ENCODE data around the gene ZNF473. TPM values are rescaled to one million over a fixed set of nuclear protein-coding genes. Genes with fewer than 3 reads are reported as not detected.
"Not testable (repeated sequence)": the region's sequence is repeated elsewhere in the genome, so short reads cannot be mapped to it uniquely, and the experiment has no call there.

The ZNF473 gene
- total RNA-seq, 1 experiment from 2014 or later = 19.0 TPM

- not testable (repeated sequence) for H3K79me2 ChIP-seq (ENCODE audit: insufficient read depth, low read length); H3K9me3 Mint-ChIP-seq; H4K20me1 ChIP-seq (ENCODE audit: control insufficient read depth, insufficient read depth, insufficient read length); H4K8ac ChIP-seq (replicated peaks; ENCODE audit: insufficient read length, low read depth, low read length); H2BK5ac ChIP-seq (ENCODE audit: insufficient read length, low read length); H4K5ac ChIP-seq (ENCODE audit: insufficient read length, low read depth, low read length); H3K9me3 ChIP-seq (ENCODE audit: control insufficient read depth, low read depth, low read length); H3K27me3 ChIP-seq (ENCODE audit: insufficient read depth, low read length); H3K23me2 ChIP-seq (ENCODE audit: insufficient read length, low read depth, low read length, poor library complexity, severe bottlenecking); H3K4me3 Mint-ChIP-seq; H2BK12ac ChIP-seq (ENCODE audit: insufficient read length, low read depth, low read length); H3K14ac ChIP-seq (ENCODE audit: insufficient read depth, low read length); H2BK120ac ChIP-seq (ENCODE audit: low read depth, low read length, poor library complexity, severe bottlenecking); H3K27ac ChIP-seq (ENCODE audit: insufficient read length, low read depth, low read length); DNase-seq; H4K91ac ChIP-seq (ENCODE audit: insufficient read length, low read depth, low read length); H3K27me3 Mint-ChIP-seq (ENCODE audit: low read depth); H3T11ph ChIP-seq (ENCODE audit: low read length); H2AK5ac ChIP-seq (ENCODE audit: insufficient read length, low read length); H3K36me3 Mint-ChIP-seq (ENCODE audit: insufficient read depth in 1 of 3, low read depth in 3 of 3); H3K56ac ChIP-seq (ENCODE audit: insufficient read length, low read depth, low read length); H3K9ac ChIP-seq (ENCODE audit: extremely low read depth, insufficient read length, low read length); H3K23ac ChIP-seq (ENCODE audit: insufficient read length, low read depth, low read length); H2AFZ ChIP-seq (ENCODE audit: low read length); H3K4ac ChIP-seq (ENCODE audit: low read depth, low read length); H3K79me1 ChIP-seq (ENCODE audit: insufficient read depth, low read depth, low read length, poor library complexity, severe bottlenecking); H3K4me1 Mint-ChIP-seq; H3K18ac ChIP-seq (ENCODE audit: insufficient read length, low read depth, low read length); H3K4me2 ChIP-seq (ENCODE audit: insufficient read depth, insufficient read length, low read length); H2BK15ac ChIP-seq (ENCODE audit: low read depth, low read length); H3K4me1 ChIP-seq (ENCODE audit: insufficient read depth, low read length); H3K27ac Mint-ChIP-seq; H2BK20ac ChIP-seq (ENCODE audit: low read depth, low read length, poor library complexity, severe bottlenecking)
- WGBS (ENCODE audit: extremely low coverage, insufficient read length, low lambda C conversion rate) = no CpG with 5 or more reads among the region's 13 CpGs
Observed at GRCh38 chr19:50100946-50101345, 75.1 kb downstream of the ZNF473 start.

Other genes with a start within 250 kb of the ZNF473 start
- gene FUZ, start 212.7 kb upstream of the ZNF473 start, total RNA-seq (2021) = 25.1 and 29.7 TPM in 2 replicates
- gene MED25, start 207.7 kb upstream of the ZNF473 start, total RNA-seq (2021) = 76.7 and 77.5 TPM in 2 replicates
- 309 and 317 TPM in 2 replicates for gene PTOV1, start 174.8 kb upstream of the ZNF473 start, total RNA-seq (2021)
- 144 and 157 TPM in 2 replicates for gene PNKP, start 158.4 kb upstream of the ZNF473 start, total RNA-seq (2021)
- gene AKT1S1, start 148.7 kb upstream of the ZNF473 start, total RNA-seq (2021) = 43.5 and 44.6 TPM in 2 replicates
- 33.6 and 33.9 TPM in 2 replicates for gene TBC1D17, start 148.3 kb upstream of the ZNF473 start, total RNA-seq (2021)
- gene IL4I1, start 129.1 kb upstream of the ZNF473 start, total RNA-seq (2021) = 0.29 and 0.61 TPM in 2 replicates
- 18.5 and 20.6 TPM in 2 replicates for gene ATF5, start 96.8 kb upstream of the ZNF473 start, total RNA-seq (2021)
- gene NUP62, start 96.5 kb upstream of the ZNF473 start, total RNA-seq (2021) = 127 and 137 TPM in 2 replicates
- not detected in 2 replicates for gene SIGLEC11, start 64.8 kb upstream of the ZNF473 start, total RNA-seq (2021)
- 33.5 and 34.8 TPM in 2 replicates for gene VRK3, start 633 bp upstream of the ZNF473 start, total RNA-seq (2021)
- 0.81 TPM in 1 of 2 replicates, not detected in the other for gene IZUMO2, start 137.3 kb downstream of the ZNF473 start, total RNA-seq (2021)
- 27.7 and 28.6 TPM in 2 replicates for gene MYH14, start 177.6 kb downstream of the ZNF473 start, total RNA-seq (2021)